Thoracic aorta (tissue), 2 donors: ENCODE results near the gene TJAP1. TPM values are rescaled to one million over a fixed set of nuclear protein-coding genes. Genes with fewer than 3 reads are reported as not detected.
A peak's percentile ranks its signal among the peaks of the same experiment; 100 is the strongest.

Experiments used
- ATAC-seq: fragments of 150-250 bp; one replicate; pipeline ENCODE4 v1.8.0; 2017; ENCODE audit warnings: low read depth; ENCODE audit not compliant: insufficient number of reproducible peaks, low FRiP score
- DNase-seq: peaks from one replicate; pipeline ENCODE4 v3.0.0-alpha.2; 2020; ENCODE audit warnings: low spot score
- H3K27ac ChIP-seq, 2 donors: fragments of 200-600 bp; sonication (generic); 1 replicate in 1 of 2; 2 replicates in 1 of 2; pipeline ENCODE4 v1.5.1; 2016; ENCODE audit warnings: mild to moderate bottlenecking in 2 of 2, moderate library complexity in 2 of 2
- H3K27me3 ChIP-seq: fragments of 200-600 bp; sonication (generic); replicated peaks from 2 replicates; pipeline ENCODE4 v1.6.0; 2016; ENCODE audit warnings: mild to moderate bottlenecking; ENCODE audit not compliant: insufficient read depth
- H3K36me3 ChIP-seq: fragments of 200-600 bp; sonication (generic); one replicate; pipeline ENCODE4 v1.5.1; 2016
- H3K4me1 ChIP-seq, 2 donors: fragments of 200-600 bp; sonication (generic); 1 replicate in 1 of 2; 2 replicates in 1 of 2; pipeline versions ENCODE4 v1.5.1 to v1.6.0; 2016; ENCODE audit warnings: low read depth in 2 of 2, mild to moderate bottlenecking in 1 of 2; ENCODE audit not compliant: control insufficient read depth in 1 of 2
- H3K4me3 ChIP-seq: fragments of 200-600 bp; sonication (generic); 2 replicates; pipeline ENCODE4 v1.5.1; 2016; ENCODE audit warnings: mild to moderate bottlenecking
- H3K9me3 ChIP-seq: fragments of 200-600 bp; sonication (generic); 2 replicates; pipeline ENCODE4 v1.5.1; 2016
- CTCF ChIP-seq: fragments of 200-600 bp; sonication (generic); IDR thresholded peaks from one replicate; pipeline ENCODE4 v1.5.1; 2019; ENCODE audit warnings: antibody characterized with exemption
- total RNA-seq, 2 donors: library from RNA; depleted of rRNA; stranded (reverse); fragments of >200 nt; gene quantifications; one replicate each; pipeline versions ENCODE4 v1.1.0 to v1.2.3, GENCODE V29; 2016

The TJAP1 gene
- total RNA-seq, 2 donors from 2014 or later: 19.5 to 21.0 TPM

- peaks cover 11 to 23% of the 10 kb centered on the region in 2 donors for H3K4me1 ChIP-seq
- TF ChIP-seq CTCF: no peak
- DNase-seq (no peak), ATAC-seq (no peak)
- no peaks in the 10 kb centered on the region for H3K27me3 ChIP-seq
- no peaks in the 10 kb centered on the region for H3K9me3 ChIP-seq
- H3K27ac ChIP-seq: no peak overlapping the region
- peak overlapping the region; percentile 78 for H3K4me3 ChIP-seq
- H3K36me3 ChIP-seq: peaks cover 25% of the 10 kb centered on the region
Observed at GRCh38 chr6:43508481-43509141, 31.2 kb downstream of the TJAP1 start.

- peak overlapping the region; percentile 78 for H3K4me3 ChIP-seq
- TF ChIP-seq CTCF: no peak
- H3K27me3 ChIP-seq: no peaks in the 10 kb centered on the region
- DNase-seq (no peak), ATAC-seq (no peak)
- peaks cover 11 to 25% of the 10 kb centered on the region in 2 donors for H3K4me1 ChIP-seq
- H3K36me3 ChIP-seq: peaks cover 24% of the 10 kb centered on the region
- H3K27ac ChIP-seq: no peak overlapping the region
- H3K9me3 ChIP-seq: no peaks in the 10 kb centered on the region
Observed at GRCh38 chr6:43509142-43509983, 32.0 kb downstream of the TJAP1 start.

GRCh38 chr6:43509984-43510826 lies 32.8 kb downstream of the TJAP1 start, which contains the start of gene LRRC73:
Gene LRRC73 (minus strand): TSS chr6:43510346. CDS start chr6:43509785, 561 bp downstream.
- peaks cover 24% of the 10 kb centered on the region for H3K36me3 ChIP-seq
- H3K4me3 ChIP-seq: peak within 1 kb of the TSS; percentile 78
- H3K9me3 ChIP-seq: no peaks in the 10 kb centered on the region
- no peak for TF ChIP-seq CTCF
- peaks cover 11 to 34% of the 10 kb centered on the region in 2 donors for H3K4me1 ChIP-seq
- peak; percentile 41 for DNase-seq
- ATAC-seq: peak; percentile 59
- peak within 1 kb of the TSS; percentile 21 to 23 for H3K27ac ChIP-seq
- H3K27me3 ChIP-seq: no peaks in the 10 kb centered on the region

GRCh38 chr6:43510827-43511163 lies 33.4 kb downstream of the TJAP1 start:
- H3K27ac ChIP-seq: peak overlapping the region; percentile 21 to 23
- no peaks in the 10 kb centered on the region for H3K27me3 ChIP-seq
- ATAC-seq: no peak
- peak overlapping the region; percentile 78 for H3K4me3 ChIP-seq
- TF ChIP-seq CTCF: no peak
- peaks cover 15 to 40% of the 10 kb centered on the region in 2 donors for H3K4me1 ChIP-seq
- no peaks in the 10 kb centered on the region for H3K9me3 ChIP-seq
- peaks cover 24% of the 10 kb centered on the region for H3K36me3 ChIP-seq
- no peak for DNase-seq
